ENCODE measurements around the gene ING4.

Gene ING4

DNA sequence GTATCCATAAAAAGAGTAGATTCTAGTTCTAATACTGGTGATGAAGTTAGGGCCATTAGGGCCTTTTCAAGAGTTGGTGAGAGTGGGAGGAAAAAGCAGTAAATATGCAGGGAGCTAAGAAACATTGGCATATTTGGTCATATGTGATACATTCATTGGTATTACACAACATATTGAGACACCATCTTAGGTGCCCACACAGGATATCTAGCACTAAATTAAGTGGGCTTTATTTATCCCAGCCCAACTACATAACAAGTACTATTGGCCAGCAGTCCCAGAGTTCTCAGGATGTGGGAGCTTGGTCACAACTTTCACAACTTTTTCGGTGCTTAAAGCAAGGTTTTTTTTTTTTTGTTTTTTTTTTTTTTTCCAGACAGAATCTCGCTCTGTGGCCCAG is 2.0 kb upstream of the ING4 start:
- Histone ChIP-seq H3K4me1 (ENCODE audit: insufficient read depth, low read length) (peaks cover 13% of the 10 kb centered on the region), H2AFZ (ENCODE audit: low read depth, low read length) (no peak overlapping the region), H3K4me3 (ENCODE audit: low read length) (no peak overlapping the region), H3K36me3 (ENCODE audit: insufficient read depth, low read length) (peaks cover 34% of the 10 kb centered on the region), H3K27me3 (ENCODE audit: insufficient read depth, low read length) (no peaks in the 10 kb centered on the region), H3K9me3 (ENCODE audit: low read length) (no peaks in the 10 kb centered on the region)

DNA sequence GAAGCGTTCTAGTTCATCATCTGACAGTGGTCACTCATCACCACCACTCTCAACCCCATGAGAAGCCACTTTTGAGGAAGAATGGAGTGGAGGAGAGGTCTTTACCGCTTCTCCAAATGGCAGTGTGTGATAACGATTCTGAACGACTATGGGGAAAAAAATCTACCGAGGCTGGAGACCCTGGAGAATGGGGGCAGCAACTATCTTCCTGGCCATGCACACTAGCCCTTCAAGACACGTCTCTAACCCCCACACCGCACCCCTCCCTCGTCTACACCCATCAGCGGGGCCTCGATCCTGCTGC is 365 bp downstream of the ING4 start:
- H3K27me3 ChIP-seq (ENCODE audit: insufficient read depth, low read length): no peaks in the 10 kb centered on the region
- H3K9me3 ChIP-seq (ENCODE audit: low read length): no peaks in the 10 kb centered on the region
- H3K36me3 ChIP-seq (ENCODE audit: insufficient read depth, low read length): peaks cover 14% of the 10 kb centered on the region
- H3K4me3 ChIP-seq (ENCODE audit: low read length): peak overlapping the region; percentile 72
- peaks cover 13% of the 10 kb centered on the region for H3K4me1 ChIP-seq (ENCODE audit: insufficient read depth, low read length)
- H2AFZ ChIP-seq (ENCODE audit: low read depth, low read length): peak overlapping the region; percentile 0

DNA sequence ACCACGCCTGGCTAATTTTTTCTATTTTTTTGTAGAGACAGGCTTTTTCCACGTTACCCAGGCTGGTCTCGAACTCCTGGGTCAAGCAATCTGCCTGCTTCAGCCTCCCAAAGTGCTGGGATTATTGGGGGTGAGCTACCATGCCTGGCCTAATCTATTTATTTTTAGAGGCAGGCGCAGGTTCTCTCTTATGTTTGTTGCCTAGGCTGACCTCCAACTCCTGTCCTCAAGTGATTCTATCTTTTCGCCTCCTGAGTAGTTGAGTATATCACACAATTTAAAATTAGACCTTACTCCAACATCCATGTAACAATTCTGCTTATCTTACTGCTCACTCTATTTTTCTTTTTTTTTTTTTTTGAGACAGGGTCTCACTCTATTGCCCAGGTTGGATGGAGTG is 8.9 kb downstream of the ING4 start:
- H3K4me1 ChIP-seq (ENCODE audit: insufficient read depth, low read length): no peaks in the 10 kb centered on the region
- no peaks in the 10 kb centered on the region for H3K27me3 ChIP-seq (ENCODE audit: insufficient read depth, low read length)
- no peak overlapping the region for H2AFZ ChIP-seq (ENCODE audit: low read depth, low read length)
- H3K36me3 ChIP-seq (ENCODE audit: insufficient read depth, low read length): peaks cover 61% of the 10 kb centered on the region
- H3K4me3 ChIP-seq (ENCODE audit: low read length): no peak overlapping the region
- H3K9me3 ChIP-seq (ENCODE audit: low read length): no peaks in the 10 kb centered on the region

DNA sequence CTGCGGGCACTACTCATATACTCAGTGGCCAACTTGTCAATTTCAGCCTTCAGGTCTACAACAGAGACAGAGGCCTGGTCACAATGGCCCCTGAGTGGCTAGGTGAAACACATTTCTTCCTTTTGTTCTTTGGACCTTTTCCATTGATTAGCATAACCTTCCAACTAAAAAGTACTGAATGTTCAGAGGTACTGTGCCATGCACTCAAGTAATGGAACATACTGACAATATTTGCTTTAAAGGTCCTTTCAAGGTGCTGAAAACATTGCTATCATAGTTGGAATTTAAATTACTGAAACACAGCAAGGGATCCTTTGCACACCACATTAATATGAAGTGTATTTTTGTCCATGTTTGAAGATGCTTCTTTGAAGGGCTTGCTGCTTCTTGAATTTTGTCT is 9.6 kb downstream of the ING4 start:
- Histone ChIP-seq H3K9me3 (ENCODE audit: low read length) (no peaks in the 10 kb centered on the region), H3K36me3 (ENCODE audit: insufficient read depth, low read length) (peaks cover 65% of the 10 kb centered on the region), H2AFZ (ENCODE audit: low read depth, low read length) (no peak overlapping the region)

DNA sequence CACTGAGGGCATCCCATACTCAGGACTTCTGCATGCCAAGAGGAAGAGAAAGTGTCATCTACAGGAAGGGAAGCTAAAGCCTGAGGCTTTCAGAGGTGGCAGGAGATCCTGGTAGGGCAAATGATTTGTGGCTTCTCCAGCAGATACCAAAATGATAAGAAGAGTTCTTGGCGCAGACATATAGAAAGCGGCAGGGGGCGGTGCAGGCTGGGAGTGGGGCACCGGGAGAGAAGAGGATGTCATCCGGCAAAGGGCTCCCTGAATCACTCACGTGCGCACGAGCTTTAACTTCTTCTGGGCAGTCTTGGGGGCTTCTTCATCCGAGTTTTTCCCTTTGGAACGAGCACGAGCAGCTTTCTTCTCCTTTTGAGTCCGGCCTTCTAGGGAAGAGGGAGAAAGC is 10.5 kb downstream of the ING4 start:
- Histone ChIP-seq H2AFZ (ENCODE audit: low read depth, low read length) (no peak overlapping the region), H3K4me3 (ENCODE audit: low read length) (no peak overlapping the region), H3K36me3 (ENCODE audit: insufficient read depth, low read length) (peaks cover 70% of the 10 kb centered on the region), H3K4me1 (ENCODE audit: insufficient read depth, low read length) (no peaks in the 10 kb centered on the region), H3K9me3 (ENCODE audit: low read length) (peaks cover 4% of the 10 kb centered on the region), H3K27me3 (ENCODE audit: insufficient read depth, low read length) (no peaks in the 10 kb centered on the region)

More for the DNA sequence above, 9.6 kb downstream of the ING4 start:
- Histone ChIP-seq H3K4me3 (ENCODE audit: low read length) (no peak overlapping the region), H3K27me3 (ENCODE audit: insufficient read depth, low read length) (no peaks in the 10 kb centered on the region), H3K4me1 (ENCODE audit: insufficient read depth, low read length) (no peaks in the 10 kb centered on the region)

DNA sequence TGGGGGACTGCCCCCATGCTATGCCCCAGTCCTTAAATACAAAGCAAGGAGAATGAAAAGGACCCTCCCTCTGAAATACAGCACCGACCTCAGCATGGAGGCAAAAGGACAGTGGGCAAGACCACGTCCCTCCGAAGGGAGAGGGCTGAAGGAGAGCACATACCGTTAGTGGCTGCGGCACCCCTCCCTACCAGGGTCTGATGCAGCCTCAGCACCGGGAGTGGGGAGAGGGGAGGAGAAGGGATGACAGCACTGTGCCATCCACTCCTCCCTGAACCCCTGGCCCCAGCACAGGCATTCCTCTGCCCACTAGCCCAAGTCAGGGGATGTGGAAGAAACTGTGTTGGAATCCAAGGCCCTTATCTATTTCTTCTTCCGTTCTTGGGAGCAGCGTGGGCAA is 12.1 kb downstream of the ING4 start:
- Histone ChIP-seq H3K9me3 (ENCODE audit: low read length) (peaks cover 11% of the 10 kb centered on the region), H2AFZ (ENCODE audit: low read depth, low read length) (no peak overlapping the region), H3K4me1 (ENCODE audit: insufficient read depth, low read length) (no peaks in the 10 kb centered on the region), H3K36me3 (ENCODE audit: insufficient read depth, low read length) (peaks cover 70% of the 10 kb centered on the region), H3K27me3 (ENCODE audit: insufficient read depth, low read length) (no peaks in the 10 kb centered on the region), H3K4me3 (ENCODE audit: low read length) (no peak overlapping the region)

DNA sequence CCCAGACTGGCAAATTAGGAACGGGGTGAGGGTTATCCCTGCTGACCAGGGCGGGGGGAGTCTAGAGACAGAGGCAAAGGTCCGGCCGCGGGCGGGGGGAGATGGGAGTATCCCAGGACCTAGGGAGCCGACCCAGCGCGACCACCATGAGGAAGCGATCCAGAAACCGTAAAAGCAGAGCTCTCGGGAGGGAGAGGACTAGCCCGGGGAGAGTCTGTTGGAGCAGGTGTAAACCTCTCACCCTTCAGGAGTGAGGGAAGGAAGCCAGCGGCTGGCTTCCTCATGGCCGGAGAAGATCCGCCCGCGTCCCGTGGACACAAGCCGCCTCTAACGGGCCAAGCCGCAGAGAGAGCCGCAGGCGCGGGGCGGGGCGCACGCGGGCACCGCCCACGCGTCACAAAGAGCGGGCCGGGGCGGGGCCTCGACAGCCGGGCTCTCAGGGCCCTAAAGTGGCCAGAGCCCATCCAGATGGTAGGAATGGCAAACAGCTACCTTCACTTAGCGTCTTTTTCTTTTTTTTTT is 15.8 kb downstream of the ING4 start, which contains the start of gene ACRBP:
TSS of gene ACRBP (minus strand) at position 350 of the 522 bp plus-strand sequence. CDS start at position 284, 66 bp downstream.
- Histone ChIP-seq H3K27me3 (ENCODE audit: insufficient read depth, low read length) (no peaks in the 10 kb centered on the region), H3K4me3 (ENCODE audit: low read length) (no peak within 1 kb of the TSS), H2AFZ (ENCODE audit: low read depth, low read length) (no peak within 1 kb of the TSS), H3K36me3 (ENCODE audit: insufficient read depth, low read length) (peaks cover 43% of the 10 kb centered on the region), H3K4me1 (ENCODE audit: insufficient read depth, low read length) (no peaks in the 10 kb centered on the region), H3K9me3 (ENCODE audit: low read length) (peaks cover 23% of the 10 kb centered on the region)

DNA sequence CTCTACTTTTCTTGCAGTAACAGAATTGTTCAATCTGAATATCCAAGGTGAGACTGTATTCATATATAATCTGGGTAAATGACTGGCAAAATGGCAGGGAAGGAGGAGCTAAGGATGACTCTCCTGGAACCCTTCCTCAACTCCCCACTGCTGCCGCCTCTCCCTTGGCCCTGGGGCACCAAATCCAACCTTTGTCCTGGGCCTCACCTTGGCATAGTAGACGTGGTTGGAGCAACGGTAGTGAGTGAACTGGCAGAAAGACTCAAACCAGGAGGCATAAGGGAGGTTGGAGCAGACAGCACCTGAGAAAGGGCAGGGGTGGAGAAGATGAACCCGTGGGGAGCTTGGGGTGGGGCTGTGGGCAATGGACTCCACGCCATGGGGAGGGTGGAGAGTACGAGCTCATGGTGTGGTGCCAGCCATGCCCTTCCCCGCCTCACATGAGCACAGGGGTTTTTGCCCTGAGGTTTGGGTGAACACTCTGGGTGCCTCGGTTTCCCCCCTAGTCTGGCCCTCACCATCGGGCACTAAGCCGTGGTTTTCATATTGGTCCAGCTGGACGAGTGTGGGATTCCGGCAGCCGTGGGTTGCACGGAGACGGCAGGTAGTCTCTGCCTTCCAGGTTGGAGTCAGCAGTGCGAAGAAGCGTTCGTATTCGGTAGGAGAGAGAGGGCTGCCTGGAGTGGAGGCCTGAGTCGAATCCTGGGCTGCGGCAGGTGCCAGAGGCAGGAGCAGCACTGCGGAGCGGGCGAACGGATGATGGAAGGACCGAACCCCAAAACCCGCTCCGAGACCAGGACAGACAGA is 16.4 kb downstream of the ING4 start:
- Histone ChIP-seq H3K4me3 (ENCODE audit: low read length) (no peak overlapping the region), H3K36me3 (ENCODE audit: insufficient read depth, low read length) (peaks cover 38% of the 10 kb centered on the region), H2AFZ (ENCODE audit: low read depth, low read length) (no peak overlapping the region), H3K4me1 (ENCODE audit: insufficient read depth, low read length) (no peaks in the 10 kb centered on the region), H3K9me3 (ENCODE audit: low read length) (peaks cover 23% of the 10 kb centered on the region), H3K27me3 (ENCODE audit: insufficient read depth, low read length) (no peaks in the 10 kb centered on the region)

DNA sequence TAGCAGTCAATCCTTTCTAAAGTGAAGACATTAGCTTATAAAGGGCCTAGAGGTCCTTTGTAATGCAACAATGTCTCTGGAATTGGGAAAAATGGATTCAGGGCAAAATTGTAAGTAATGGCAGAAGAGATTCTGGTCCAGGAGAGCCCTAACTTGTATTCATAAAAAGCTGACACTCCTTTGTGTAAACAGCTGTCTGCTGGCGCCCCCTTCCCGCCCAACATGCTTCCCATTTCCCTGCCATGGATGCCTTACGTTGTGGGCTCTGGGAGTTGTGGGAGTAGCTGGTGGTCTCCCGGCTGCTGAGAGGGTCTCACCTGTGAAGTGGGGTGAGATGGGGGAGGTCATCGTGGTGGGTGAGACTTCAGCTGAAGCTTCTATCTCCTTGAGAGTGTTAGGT is 18.0 kb downstream of the ING4 start:
- no peak overlapping the region for H2AFZ ChIP-seq (ENCODE audit: low read depth, low read length)
- no peak overlapping the region for H3K4me3 ChIP-seq (ENCODE audit: low read length)
- H3K9me3 ChIP-seq (ENCODE audit: low read length): peaks cover 23% of the 10 kb centered on the region
- H3K4me1 ChIP-seq (ENCODE audit: insufficient read depth, low read length): no peaks in the 10 kb centered on the region
- peaks cover 22% of the 10 kb centered on the region for H3K36me3 ChIP-seq (ENCODE audit: insufficient read depth, low read length)
- H3K27me3 ChIP-seq (ENCODE audit: insufficient read depth, low read length): no peaks in the 10 kb centered on the region

DNA sequence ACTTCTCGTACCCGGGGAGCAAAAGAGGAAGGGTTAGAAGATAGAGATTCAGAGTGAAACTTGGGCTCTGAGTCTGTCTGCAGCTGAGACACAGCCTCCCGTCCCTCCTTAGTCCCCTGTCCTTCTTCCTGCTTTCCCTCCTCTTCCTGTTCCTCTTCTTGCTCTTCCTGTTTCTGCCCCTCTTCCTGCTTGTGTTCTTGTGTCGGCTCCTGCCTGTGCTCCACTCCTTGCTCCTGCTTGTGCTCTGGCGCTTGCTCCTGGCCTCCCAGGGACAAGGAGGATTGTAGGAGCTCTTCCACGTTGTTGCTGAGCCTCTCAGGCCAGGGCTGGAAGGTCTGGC is 18.7 kb downstream of the ING4 start:
- H3K27me3 ChIP-seq (ENCODE audit: insufficient read depth, low read length): no peaks in the 10 kb centered on the region
- peaks cover 21% of the 10 kb centered on the region for H3K36me3 ChIP-seq (ENCODE audit: insufficient read depth, low read length)
- peaks cover 23% of the 10 kb centered on the region for H3K9me3 ChIP-seq (ENCODE audit: low read length)
- no peak overlapping the region for H3K4me3 ChIP-seq (ENCODE audit: low read length)
- no peaks in the 10 kb centered on the region for H3K4me1 ChIP-seq (ENCODE audit: insufficient read depth, low read length)
- no peak overlapping the region for H2AFZ ChIP-seq (ENCODE audit: low read depth, low read length)

DNA sequence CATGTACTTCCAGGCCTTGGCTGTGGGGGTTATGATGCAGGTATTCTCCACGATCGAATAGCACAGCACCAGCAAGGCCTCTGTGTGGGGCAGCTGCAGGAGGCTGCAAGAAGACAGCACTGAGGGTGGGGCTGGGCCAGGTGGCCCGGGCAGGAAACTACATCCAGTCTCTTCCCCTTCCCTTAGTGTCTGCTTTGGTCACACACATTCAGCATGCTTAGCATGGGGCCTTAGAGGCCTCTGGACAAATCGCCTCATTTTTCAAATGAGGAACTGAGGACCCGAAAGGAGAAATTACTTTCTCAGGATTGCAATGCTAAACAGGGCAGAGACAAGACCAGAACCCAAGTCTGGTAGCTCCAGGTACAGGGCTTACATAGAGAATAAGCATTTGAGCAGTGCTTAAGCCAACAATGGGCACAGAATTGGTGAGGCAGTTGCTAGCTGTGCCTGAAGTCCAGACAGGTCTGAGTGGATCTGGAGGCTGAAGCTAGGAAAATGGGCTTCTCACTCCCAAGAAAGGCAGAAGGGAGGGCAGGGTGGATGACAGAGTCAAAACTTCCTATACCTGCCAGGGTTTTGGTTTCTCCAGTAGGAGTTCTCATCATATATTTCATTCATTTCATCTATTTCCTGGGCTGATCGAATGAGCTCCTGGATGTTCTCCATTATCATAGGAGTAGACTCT is 19.2 kb downstream of the ING4 start:
- no peaks in the 10 kb centered on the region for H3K27me3 ChIP-seq (ENCODE audit: insufficient read depth, low read length)
- H3K9me3 ChIP-seq (ENCODE audit: low read length): peaks cover 23% of the 10 kb centered on the region

DNA sequence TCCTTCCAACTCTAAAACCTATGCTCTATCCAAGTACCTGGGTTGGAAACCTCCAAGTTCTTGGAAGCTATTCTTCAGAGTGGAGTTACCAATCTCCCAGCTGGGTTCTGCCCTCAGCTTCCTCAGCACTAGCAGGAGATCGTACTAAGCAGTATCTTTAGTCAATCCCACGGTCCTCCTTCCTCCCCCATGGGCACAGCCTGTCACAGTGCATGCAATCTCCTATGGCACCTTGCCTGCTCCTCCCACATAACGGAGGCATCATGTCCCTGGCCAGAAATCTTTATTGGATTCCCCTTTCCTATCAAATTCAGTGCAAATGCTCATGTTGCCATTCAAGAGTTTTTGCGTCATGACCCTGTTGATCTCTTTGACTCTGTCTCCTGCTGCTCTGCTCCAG is 21.8 kb downstream of the ING4 start:
- no peaks in the 10 kb centered on the region for H3K4me1 ChIP-seq (ENCODE audit: insufficient read depth, low read length)
- H3K36me3 ChIP-seq (ENCODE audit: insufficient read depth, low read length): peaks cover under 1% of the 10 kb centered on the region
- H3K4me3 ChIP-seq (ENCODE audit: low read length): no peak overlapping the region
- H3K9me3 ChIP-seq (ENCODE audit: low read length): peaks cover 12% of the 10 kb centered on the region
- H2AFZ ChIP-seq (ENCODE audit: low read depth, low read length): no peak overlapping the region
- H3K27me3 ChIP-seq (ENCODE audit: insufficient read depth, low read length): no peaks in the 10 kb centered on the region

More for the DNA sequence above, 19.2 kb downstream of the ING4 start:
- H3K4me1 ChIP-seq (ENCODE audit: insufficient read depth, low read length): no peaks in the 10 kb centered on the region
- peaks cover 20% of the 10 kb centered on the region for H3K36me3 ChIP-seq (ENCODE audit: insufficient read depth, low read length)
- H3K4me3 ChIP-seq (ENCODE audit: low read length): no peak overlapping the region
- no peak overlapping the region for H2AFZ ChIP-seq (ENCODE audit: low read depth, low read length)

DNA sequence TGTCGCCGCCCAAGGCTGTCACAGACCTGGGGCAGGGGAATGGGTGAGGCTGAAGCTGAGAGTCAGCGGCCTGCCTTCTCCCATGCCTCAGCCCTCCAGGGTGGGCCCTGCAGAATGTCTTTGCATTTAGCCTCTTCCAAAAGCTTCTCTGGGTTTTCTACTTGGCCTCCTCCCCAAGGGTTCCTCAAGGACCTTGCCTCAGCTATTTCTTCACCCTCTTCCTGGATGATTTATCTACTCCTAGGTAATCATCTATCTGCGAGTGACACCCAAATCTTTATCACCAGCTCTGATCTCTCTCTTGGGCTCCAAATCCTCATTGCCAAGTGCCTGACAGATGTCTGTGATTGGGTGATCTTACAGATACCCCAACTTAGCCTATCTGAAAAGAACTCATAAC is 22.4 kb downstream of the ING4 start:
- peaks cover 11% of the 10 kb centered on the region for H3K9me3 ChIP-seq (ENCODE audit: low read length)
- no peak overlapping the region for H3K4me3 ChIP-seq (ENCODE audit: low read length)
- H3K27me3 ChIP-seq (ENCODE audit: insufficient read depth, low read length): no peaks in the 10 kb centered on the region
- H2AFZ ChIP-seq (ENCODE audit: low read depth, low read length): no peak overlapping the region
- H3K36me3 ChIP-seq (ENCODE audit: insufficient read depth, low read length): no peaks in the 10 kb centered on the region
- no peaks in the 10 kb centered on the region for H3K4me1 ChIP-seq (ENCODE audit: insufficient read depth, low read length)
